Subcutaneous adipose tissue (tissue), 4 donors: Measurements from ENCODE around the gene PITPNC1. TPM values are rescaled to one million over a fixed set of nuclear protein-coding genes. Genes with fewer than 3 reads are reported as not detected.

Experiments used
- CTCF ChIP-seq: fragments of 450-650 bp; IDR thresholded peaks from one replicate; pipeline ENCODE4 v1.5.1; 2016; ENCODE audit warnings: low read depth, mild to moderate bottlenecking, control low read depth, antibody characterized with exemption, moderate library complexity
- total RNA-seq, 4 donors: library from RNA; depleted of rRNA; stranded (reverse); fragments of >200 nt; gene quantifications; one replicate each; pipeline ENCODE4 v1.1.0, GENCODE V29; 2016

PITPNC1 gene
- total RNA-seq, 4 donors from 2014 or later: 12.1 to 26.8 (median 18.2) TPM

DNA sequence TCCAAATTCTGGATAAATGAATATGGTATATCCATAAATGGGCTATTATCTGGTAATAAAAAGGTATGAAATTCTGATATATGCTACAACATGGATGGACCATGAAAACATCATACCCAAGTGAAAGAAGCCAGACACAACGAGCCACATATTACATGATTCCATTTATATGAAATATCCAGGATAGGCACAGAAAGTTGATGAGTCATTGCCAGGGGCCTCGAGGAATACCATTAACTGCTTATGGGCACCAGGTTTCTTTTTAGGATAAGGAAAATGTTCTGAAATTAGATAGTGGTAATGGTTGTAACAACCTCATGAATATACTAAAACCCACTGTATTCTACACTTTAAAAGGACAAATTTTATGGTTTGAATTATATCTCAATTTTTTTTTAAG is 123.2 kb downstream of the PITPNC1 start:
- TF ChIP-seq CTCF: no peak

DNA sequence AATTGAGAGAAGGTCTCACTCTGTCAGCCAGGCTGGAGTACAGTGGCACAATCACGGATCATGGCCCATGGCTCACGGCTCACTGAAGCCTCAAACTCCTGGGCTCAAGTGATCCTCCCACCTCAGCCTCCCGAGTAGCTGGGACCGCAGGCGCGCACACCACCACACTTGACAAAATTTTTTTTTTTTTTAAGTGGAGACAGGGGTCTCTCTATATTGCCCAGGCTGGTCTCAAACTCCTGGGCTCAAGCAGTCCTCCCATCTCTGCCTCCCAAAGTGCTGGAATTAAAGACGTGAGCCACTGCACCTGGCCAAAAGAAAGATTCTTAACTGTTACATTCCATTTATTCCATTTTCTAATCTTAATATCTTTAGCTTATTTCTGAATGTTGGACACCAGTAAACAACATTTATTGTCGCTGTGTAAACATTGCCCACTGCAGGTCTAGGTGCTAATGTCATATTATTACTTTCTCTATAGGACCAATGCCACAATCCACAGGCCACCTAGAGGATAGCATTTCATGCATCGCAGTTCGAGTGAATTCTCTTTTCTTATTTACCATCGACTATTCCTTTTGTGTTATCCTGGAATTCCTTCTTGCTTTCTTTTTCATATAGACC is 123.7 kb downstream of the PITPNC1 start:
- TF ChIP-seq CTCF: no peak

GRCh38 chr17:67502151-67502550 is 125.1 kb downstream of the PITPNC1 start:
- no peak for TF ChIP-seq CTCF

DNA sequence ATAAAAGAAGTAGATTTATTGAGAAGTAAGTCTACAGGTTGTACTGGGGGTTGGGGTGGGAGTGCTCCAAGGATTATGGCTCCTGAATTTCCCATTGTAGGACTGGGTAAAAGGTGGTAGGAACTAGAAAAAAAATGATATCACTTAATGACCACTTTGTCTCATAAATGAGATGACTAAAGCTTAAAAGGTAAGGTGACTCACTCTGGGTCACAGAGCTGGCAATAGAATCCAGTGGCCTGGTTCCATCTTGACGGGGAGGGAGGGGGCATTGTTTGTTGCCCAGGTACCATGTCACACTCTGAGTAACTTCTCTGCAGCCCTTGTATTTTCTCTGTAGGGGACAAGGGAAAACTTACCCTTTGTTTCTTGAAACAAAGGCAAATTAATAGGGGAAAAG is 126.1 kb downstream of the PITPNC1 start:
- no peak for TF ChIP-seq CTCF

DNA sequence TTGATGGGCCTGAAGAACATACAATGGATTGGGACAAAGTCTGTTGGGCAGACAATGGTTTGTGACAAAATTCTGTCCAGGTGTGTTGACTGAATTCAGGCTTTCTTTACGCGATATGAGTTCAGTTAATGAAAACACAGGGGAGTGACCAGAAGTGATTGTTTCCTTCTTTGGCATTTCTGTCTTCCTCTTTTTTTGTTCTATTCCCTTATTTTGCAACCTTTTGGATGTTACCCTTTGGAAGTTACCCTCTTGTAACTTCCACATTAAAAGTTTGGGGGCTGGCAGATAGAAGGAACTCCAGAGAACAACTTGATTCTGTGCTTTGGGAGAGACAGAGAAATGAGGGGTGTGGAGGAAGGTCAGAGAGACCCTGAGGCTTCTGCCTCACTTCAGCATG is 126.7 kb downstream of the PITPNC1 start:
- TF ChIP-seq CTCF: no peak

- TF ChIP-seq CTCF: no peak
These were observed 127.1 kb downstream of the PITPNC1 start for GRCh38 chr17:67504182-67504581.

DNA sequence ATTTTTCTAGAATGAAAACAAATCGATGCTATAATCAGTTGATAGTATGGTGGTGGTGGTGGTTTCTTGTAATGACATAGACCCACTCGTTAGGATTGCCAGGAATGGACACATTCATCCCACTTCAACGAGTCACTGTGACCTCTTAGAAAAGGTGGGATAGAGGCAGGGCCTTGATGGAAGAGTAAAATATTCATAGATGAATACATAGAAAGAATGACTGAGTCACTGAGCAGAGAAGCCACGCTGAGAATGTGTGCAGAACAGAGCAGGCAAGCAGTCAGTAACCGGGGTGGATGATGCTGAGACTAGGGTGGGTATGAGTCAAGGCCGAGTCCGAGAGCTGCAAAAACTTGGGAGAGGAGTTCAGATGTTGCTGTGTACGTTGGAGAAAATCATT is 129.9 kb downstream of the PITPNC1 start:
- no peak for TF ChIP-seq CTCF
